Chondrocyte (in vitro differentiated cells): ENCODE measurements around the gene HIBADH. TPM values are rescaled to one million over a fixed set of nuclear protein-coding genes. Genes with fewer than 3 reads are reported as not detected.
"Not testable (repeated sequence)": the region's sequence is repeated elsewhere in the genome, so short reads cannot be mapped to it uniquely, and the experiment has no call there.

Experiments used
- DNase-seq: peaks from one replicate; pipeline ENCODE4 v3.0.0; 2021; ENCODE audit warnings: mixed read lengths, low spot score
- H3K27ac Mint-ChIP-seq: one replicate; pipeline ENCODE4 v1.8.0; 2021; ENCODE audit warnings: mild to moderate bottlenecking, moderate library complexity, mixed read lengths; ENCODE audit not compliant: unreplicated experiment
- H3K27me3 Mint-ChIP-seq: 2 replicates; pipeline ENCODE4 v1.8.0; 2021; ENCODE audit warnings: low read depth, mixed read lengths
- H3K36me3 Mint-ChIP-seq: 2 replicates; pipeline ENCODE4 v1.8.0; 2021; ENCODE audit warnings: low read depth, mixed read lengths
- H3K4me1 Mint-ChIP-seq: 2 replicates; pipeline ENCODE4 v1.8.0; 2021; ENCODE audit warnings: low read depth, mild to moderate bottlenecking, mixed read lengths
- H3K4me3 Mint-ChIP-seq: one replicate; pipeline ENCODE4 v1.8.0; 2021; ENCODE audit warnings: mild to moderate bottlenecking, moderate library complexity, mixed read lengths; ENCODE audit not compliant: unreplicated experiment
- H3K9me3 Mint-ChIP-seq: 2 replicates; pipeline ENCODE4 v1.8.0; 2021; ENCODE audit warnings: low read depth, mixed read lengths
- total RNA-seq: library from RNA; stranded (reverse); gene quantifications from 3 replicates; pipeline ENCODE4 v1.2.1, GENCODE V29; 2021
- TF ChIP-seq, protein P1 (sequence below): fragments of 200-600 bp; sonication (generic); IDR thresholded peaks from 2 replicates; pipeline ENCODE4 v1.5.0; 2021; ENCODE audit warnings: antibody characterized with exemption, mild to moderate bottlenecking, moderate library complexity

Gene HIBADH
- total RNA-seq, 1 donor from 2014 or later: 20.6 TPM

DNA sequence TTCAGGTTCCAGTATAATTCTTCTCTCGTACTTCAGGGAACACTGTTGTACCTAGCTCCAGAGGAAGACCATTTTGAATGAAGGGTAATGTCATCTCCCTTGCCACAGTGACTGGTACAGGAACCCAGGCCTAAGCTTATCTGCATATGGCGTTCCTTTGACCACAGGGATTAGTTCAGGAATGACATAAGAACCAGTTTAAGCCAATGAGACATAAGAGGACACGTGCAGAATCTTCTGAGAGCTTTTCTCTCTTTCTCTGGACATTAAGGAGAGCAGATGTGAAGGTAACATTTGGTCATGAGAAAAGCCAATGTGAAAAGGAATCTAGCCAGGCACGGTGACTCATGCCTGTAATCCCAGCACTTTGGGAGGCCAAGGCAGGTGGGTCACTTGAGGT, 21.8 kb upstream of the HIBADH start:
- Mint-ChIP-seq H3K9me3 (peaks cover 7% of the 10 kb centered on the region), H3K27ac (no peak overlapping the region), H3K27me3 (no peaks in the 10 kb centered on the region), H3K4me3 (no peak overlapping the region), H3K36me3 (no peaks in the 10 kb centered on the region), H3K4me1 (no peaks in the 10 kb centered on the region)
- no peak for DNase-seq
- TF ChIP-seq, protein P1, sequence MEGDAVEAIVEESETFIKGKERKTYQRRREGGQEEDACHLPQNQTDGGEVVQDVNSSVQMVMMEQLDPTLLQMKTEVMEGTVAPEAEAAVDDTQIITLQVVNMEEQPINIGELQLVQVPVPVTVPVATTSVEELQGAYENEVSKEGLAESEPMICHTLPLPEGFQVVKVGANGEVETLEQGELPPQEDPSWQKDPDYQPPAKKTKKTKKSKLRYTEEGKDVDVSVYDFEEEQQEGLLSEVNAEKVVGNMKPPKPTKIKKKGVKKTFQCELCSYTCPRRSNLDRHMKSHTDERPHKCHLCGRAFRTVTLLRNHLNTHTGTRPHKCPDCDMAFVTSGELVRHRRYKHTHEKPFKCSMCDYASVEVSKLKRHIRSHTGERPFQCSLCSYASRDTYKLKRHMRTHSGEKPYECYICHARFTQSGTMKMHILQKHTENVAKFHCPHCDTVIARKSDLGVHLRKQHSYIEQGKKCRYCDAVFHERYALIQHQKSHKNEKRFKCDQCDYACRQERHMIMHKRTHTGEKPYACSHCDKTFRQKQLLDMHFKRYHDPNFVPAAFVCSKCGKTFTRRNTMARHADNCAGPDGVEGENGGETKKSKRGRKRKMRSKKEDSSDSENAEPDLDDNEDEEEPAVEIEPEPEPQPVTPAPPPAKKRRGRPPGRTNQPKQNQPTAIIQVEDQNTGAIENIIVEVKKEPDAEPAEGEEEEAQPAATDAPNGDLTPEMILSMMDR: no peak

DNA sequence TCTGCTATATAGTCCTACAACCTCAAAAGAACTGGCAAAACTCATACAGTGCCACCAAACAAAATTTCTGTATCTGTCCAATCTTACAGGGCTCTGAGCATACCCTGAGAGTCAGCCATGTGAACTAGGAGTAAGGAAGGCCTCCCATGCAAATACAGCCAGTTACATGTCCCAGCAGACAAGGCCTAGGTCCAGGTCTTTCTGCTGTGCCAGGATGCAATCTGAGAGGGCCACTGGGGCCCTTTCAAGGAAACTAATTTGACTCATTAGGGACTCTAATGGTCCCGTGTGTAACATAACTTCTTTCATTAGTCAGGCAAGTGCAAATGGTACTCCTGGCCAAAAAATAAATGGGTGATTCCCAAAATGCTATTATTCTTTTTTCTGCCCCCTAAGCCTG, 17.9 kb upstream of the HIBADH start:
- Mint-ChIP-seq H3K4me3 (no peak overlapping the region), H3K27me3 (no peaks in the 10 kb centered on the region), H3K9me3 (peaks cover 6% of the 10 kb centered on the region), H3K4me1 (peaks cover 27% of the 10 kb centered on the region), H3K36me3 (no peaks in the 10 kb centered on the region), H3K27ac (no peak overlapping the region)
- no peak for DNase-seq
- TF ChIP-seq, protein P1: no peak

DNA sequence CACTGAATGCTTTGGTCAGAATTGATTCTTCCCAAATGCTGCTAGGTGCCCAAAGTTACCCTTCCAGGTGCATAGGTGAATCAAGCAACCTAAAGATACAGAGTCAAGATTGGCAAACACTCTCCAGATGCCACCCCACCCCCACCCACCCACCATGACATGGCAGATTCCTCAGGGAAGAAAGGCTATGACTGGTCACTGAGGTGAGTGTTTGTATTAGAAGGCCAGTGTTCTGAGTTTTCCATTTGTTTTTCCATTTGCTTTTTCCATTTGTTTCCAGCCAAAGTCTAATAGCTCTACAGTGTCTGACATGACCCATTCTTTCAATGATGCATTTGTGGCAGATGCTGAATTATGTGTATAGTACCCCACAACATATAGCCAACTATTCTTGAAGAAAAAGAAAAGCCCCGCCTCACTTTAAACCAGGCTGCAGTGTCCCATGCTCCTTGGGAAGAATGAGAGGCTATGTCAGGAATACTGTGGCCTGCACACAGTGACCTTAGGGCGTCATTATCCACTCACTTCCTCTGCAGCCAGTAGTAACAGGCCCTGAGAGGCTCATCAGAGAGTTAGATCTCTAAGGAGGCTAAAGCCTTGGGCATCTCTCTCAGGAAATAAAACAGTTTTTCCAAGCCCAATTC, 16.1 kb upstream of the HIBADH start:
- peak overlapping the region; percentile 95 for H3K27ac Mint-ChIP-seq
- TF ChIP-seq, protein P1: no peak
- H3K27me3 Mint-ChIP-seq: no peaks in the 10 kb centered on the region
- peaks cover 28% of the 10 kb centered on the region for H3K4me1 Mint-ChIP-seq
- H3K36me3 Mint-ChIP-seq: no peaks in the 10 kb centered on the region
- peaks cover 6% of the 10 kb centered on the region for H3K9me3 Mint-ChIP-seq
- DNase-seq: no peak
- H3K4me3 Mint-ChIP-seq: no peak overlapping the region

DNA sequence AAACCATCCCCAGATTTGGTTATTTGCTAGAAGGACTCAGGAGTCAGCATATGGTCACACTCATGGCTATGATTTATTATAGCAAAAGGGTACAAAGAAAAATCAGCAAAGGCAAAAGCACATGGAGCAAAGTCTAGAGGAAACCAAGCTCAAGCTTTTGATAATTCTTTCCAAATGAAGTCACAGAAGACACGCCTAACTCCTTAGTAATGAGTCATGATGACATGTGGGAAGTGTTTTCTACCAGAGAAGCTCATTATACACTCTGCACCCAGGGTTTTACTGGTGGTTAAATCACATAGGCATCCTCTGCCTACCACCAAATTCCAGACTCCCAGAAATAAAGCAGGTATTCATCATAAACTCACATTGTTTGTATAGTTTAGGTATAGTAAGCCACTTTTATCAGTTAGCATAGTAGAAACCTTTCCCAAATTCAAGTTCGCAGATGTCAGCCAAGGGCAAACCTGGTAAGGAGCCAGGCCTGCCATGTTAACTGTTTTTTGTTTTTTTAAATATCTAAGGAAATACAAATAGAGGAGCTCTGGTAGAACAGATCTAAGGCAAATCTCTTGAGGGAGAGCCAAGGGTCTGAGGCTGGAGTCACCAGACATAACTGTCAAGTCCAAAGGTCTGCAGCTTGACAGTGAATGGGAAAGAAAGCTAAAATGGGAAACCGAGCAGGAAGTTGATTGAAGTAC, 15.4 kb upstream of the HIBADH start:
- TF ChIP-seq, protein P1: no peak
- Mint-ChIP-seq H3K4me3 (no peak overlapping the region), H3K27me3 (no peaks in the 10 kb centered on the region), H3K36me3 (no peaks in the 10 kb centered on the region), H3K27ac (peak overlapping the region; percentile 95), H3K9me3 (peaks cover 6% of the 10 kb centered on the region), H3K4me1 (peaks cover 28% of the 10 kb centered on the region)
- no peak for DNase-seq

DNA sequence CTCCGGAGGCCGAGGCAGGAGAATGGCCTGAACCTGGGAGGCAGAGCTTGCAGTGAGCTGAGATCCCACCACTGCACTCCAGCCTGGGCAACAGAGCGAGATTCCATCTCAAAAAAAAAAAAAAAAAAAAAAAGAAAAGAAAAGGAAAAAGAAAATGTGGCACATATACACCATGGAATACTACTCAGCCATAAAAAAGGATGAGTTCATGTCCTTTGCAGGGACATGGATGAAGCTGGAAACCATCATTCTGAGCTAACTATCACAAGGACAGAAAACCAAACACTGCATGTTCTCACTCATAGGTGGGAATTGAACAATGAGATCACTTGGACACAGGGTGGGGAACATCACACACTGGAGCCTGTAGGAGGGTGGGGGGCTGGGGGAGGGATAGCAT, 11.4 kb upstream of the HIBADH start:
- not testable (repeated sequence) for H3K27me3 Mint-ChIP-seq, H3K4me3 Mint-ChIP-seq, DNase-seq, H3K27ac Mint-ChIP-seq, H3K9me3 Mint-ChIP-seq, H3K36me3 Mint-ChIP-seq
- peaks cover 29% of the 10 kb centered on the region for H3K4me1 Mint-ChIP-seq

DNA sequence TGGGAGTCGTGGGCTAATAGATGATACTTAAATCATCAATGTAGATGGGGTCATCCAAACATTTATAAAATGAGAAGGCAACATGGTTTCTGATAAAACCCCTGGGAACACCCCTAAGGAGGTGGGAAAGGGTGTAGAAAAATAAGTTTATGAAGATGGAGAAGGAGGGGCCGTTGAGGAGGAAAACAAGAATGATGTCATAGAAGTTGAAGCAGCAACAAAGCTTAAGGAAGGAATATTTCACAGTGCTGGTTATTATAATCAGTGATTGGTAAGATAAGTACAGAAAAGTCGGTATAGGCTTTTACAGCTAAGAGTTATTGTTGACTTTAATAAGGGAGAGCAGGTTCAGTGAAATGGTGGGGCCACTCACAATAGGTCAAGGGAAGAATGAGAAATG, 9.0 kb upstream of the HIBADH start:
- H3K4me3 Mint-ChIP-seq: no peak overlapping the region
- H3K9me3 Mint-ChIP-seq: no peaks in the 10 kb centered on the region
- H3K4me1 Mint-ChIP-seq: peaks cover 9% of the 10 kb centered on the region
- H3K27ac Mint-ChIP-seq: no peak overlapping the region
- TF ChIP-seq, protein P1: no peak
- DNase-seq: no peak
- H3K27me3 Mint-ChIP-seq: no peaks in the 10 kb centered on the region
- no peaks in the 10 kb centered on the region for H3K36me3 Mint-ChIP-seq
